ENCODE results near the gene CD38.
"Not testable (repeated sequence)": the region's sequence is repeated elsewhere in the genome, so short reads cannot be mapped to it uniquely, and the experiment has no call there.

The CD38 gene

DNA sequence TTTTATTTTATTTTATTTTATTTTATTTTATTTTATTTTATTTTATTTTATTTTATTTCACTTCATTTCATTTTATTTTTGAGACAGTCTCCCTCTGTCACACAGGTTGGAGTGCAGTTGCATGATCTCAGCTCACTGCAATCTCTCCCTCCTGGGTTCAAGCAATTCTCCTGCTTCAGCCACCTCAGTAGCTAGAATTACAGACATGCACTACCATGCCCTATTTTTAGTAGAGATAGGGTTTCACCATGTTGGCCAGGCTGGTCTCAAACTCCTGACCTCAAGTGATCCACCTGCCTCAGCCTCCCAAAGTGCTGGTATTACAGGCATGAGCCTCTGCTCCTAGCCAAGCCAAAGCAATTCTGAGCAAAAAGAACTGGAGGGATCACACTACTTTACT is 24.4 kb downstream of the CD38 start:
- DNase-seq = not testable (repeated sequence)

DNA sequence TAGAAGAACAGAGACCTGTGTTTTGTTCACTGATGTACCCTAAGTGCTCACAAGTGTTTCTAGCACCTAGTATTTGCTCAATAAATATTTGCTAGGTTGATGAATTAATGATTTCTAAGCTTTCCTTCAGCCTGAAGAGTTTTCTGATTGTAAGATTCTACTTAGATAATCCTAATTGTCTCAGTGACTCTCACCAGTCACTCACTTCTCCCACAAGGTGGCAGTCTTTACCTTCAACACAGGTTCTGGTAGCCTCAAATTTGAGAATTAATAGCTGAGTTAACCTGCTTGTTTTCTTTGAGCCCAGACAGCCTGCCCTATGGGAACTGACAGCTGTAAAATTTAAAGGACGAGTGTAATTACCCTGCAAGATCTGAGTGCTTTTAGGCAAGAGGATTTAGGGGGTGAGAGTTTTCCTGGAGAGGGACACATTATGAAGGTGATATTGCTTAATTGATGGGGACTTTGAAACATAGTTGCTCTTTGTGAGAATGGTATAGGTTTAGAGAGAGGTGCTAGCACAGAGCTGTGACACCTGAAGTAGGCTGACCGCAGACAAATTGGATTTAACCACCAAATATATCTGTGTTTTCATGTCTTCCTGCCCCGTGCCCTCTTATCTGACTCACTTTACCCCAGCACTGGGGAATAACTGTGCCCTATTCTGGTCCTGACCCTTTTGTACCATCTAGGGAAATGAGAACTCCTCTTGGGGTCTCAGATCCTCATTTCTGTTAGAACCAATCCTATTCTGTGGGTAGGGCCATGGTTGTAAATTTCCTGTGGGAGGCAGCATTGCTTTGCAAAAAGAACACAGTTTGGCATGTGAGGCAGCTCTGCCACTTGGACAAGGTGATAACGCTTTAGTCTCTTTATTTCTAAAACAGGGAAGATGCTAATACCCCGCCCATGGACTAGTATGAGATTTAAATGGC is 27.7 kb downstream of the CD38 start:
- DNase-seq = no peak

GRCh38 chr4:15809058-15809457 is 30.9 kb downstream of the CD38 start:
- no peak for DNase-seq

GRCh38 chr4:15809466-15809865 is 31.3 kb downstream of the CD38 start:
- DNase-seq = no peak

DNA sequence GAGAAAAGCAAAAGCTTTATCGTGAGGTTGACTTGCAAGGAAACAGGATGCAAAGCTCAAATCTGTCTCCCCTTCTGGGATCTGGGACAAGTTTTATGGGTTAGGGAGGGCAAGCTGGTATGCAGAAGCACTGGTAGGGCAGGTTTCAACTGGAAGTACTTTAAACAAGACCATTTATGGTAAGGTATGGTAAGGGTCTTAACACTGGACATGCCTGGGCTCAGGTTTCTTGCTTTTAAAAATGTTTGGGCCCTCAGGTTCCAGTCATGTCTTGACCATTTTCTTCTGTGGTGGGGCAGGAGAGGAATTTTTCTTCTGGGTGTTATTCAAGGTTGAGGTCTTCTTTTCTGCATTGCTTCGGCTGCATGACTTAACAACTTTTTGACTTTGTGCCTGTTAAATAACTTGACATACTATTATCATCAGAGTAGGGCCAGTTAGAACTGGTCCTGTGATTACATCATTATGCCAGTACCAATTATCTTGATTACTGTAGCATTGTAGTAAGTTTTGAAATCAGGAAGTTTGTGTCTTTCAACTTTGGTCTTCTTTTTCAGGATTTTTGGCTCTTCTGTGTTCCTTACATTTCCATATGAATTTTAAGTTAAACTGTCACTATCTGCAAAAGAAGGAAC is 33.7 kb downstream of the CD38 start:
- no peak for DNase-seq

- DNase-seq = no peak
Observed at GRCh38 chr4:15832523-15833451, 54.7 kb downstream of the CD38 start.

DNA sequence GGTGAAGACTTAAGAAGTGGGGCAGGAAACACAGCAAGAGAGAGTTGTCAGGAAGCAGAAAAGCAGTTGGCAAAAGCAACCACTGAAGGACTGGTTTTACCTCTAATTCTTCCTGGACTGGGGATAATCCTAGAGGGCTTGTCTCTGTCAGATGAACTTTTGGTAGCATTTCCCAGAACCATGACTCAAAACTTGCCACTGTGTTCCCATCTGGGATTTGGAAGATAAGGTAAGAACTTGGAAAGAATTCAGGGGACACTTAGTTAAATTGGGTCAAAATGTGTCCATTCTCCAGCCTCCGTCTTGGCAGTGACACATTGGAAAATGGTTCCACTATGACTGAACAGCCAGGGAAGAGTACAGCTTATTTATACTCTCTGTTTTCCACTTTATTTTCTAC is 55.7 kb downstream of the CD38 start:
- DNase-seq = no peak

DNA sequence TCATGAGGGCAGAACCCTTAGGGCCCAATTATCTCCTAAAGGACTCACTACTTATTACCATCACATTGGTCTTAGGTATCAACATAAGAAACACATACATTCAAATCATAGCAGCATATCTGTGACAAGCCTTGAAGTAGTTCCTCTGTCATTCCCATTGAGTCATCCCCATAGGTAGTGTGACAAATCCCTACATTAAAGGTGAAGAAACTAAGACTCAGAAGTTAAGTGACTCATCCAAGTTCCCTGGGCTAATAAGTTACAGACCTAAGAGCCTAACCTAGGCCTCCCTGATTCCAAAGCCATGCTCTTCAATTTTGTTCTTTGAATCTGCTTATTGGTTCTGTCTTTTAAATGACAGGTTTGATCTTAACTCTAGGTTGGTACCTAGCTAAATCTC is 58.2 kb downstream of the CD38 start:
- DNase-seq = no peak

- no peak for DNase-seq
Observed at GRCh38 chr4:15837591-15837990, 59.5 kb downstream of the CD38 start.

DNA sequence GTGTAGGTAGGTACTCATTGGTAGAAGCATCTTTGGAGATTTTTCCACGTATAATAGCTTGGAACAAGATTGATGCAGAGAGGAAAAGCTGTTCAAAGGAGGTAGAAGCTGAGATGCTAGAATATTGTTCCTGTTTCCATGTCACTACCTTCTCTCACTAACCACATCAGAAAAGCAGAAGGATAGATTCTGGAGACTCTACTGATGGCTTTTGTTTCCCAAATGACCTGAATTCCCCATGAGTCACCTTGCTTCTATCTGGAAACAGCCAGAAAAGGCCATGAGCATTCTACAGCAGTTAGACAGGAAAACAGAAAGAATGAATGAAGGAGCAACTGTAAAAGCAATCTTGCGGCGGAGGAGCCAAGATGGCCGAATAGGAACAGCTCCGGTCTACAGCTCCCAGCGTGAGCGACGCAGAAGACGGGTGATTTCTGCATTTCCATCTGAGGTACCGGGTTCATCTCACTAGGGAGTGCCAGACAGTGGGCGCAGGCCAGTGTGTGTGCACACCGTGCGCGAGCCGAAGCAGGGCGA is 63.1 kb downstream of the CD38 start:
- not testable (repeated sequence) for DNase-seq

GRCh38 chr4:15847746-15848145 is 69.6 kb downstream of the CD38 start:
- DNase-seq = no peak

- DNase-seq = no peak
Observed at GRCh38 chr4:15848191-15848842, 70.2 kb downstream of the CD38 start.

DNA sequence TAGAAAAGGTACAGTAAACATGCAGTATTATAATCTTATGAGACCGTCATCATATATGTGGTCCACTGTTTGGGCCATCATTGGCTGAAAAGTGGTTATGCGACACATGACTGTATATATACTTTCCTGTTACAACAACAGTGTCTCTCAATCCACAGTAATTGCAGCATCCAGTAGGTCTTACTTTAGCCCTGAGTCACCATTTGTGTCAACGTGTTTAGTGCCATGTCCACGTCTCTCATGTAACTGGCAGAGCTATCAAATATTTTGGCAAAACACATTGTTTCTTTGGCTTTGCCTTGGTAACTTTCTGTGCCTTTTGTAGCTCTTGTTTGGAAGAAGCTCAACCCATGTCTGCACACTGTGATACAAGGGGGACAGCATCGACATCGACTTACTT is 73.8 kb downstream of the CD38 start:
- no peak for DNase-seq

DNA sequence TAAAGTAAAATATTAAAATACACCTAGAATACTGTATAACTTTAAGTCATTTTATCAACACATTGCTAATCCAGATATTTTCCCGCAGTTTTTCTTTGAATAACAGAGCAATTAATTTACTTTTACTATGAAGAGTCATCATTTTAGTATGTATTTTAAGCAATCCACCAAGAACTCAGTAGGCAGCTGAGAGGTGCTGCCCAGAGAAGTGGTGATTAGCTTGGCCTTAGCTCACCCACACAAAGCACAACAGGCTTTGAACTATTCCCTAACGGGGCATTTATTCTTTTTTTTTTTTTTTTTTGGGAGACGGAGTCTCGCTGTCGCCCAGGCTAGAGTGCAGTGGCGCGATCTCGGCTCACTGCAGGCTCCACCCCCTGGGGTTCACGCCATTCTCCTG is 74.4 kb downstream of the CD38 start:
- no peak for DNase-seq

- no peak for DNase-seq
Observed at GRCh38 chr4:15853345-15853744, 75.2 kb downstream of the CD38 start.

- DNase-seq = no peak
Observed at GRCh38 chr4:15855804-15856475, 77.8 kb downstream of the CD38 start.

- not testable (repeated sequence) for DNase-seq
Observed at GRCh38 chr4:15861198-15861597, 83.1 kb downstream of the CD38 start.

DNA sequence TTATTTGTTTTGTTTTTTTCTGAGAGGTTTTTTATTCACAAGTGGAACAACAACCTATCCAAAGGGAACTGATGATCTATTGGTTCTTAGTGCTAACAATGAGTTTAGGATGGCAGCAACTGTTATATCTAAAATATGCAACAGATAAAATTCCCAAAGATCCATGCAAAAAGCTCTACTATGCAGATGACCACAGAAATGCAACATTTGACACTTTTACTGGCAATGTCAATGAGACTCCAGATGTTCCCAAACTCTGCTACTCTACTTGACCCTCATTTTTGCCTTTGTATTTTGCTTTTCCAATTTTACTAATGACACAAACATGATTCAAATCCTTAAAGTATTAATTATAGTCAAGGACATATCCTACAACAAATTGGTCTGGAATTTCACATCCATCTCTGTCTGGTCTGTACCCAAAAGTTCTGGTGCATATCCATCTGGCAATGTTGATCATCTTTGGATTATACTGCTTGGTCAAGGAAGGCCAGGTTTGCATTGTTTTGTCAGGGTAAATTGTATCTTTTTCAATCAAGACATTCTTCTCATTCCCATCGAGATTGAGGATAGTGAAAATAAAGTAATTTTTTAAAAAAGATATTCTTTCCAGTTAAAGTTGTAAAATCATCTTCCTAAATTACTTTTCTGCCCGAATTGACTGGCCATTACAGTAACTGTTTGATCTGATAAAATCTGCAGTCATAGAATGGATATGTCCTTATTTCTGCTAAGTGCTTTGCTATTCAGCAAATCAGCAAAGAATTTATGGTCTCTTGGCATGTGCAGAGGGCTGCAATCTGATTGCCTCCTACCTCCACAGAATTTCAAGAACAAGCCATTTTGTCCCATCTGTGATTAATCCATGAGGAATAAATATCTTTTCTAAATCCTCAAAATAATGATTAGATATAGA is 86.8 kb downstream of the CD38 start:
- no peak for DNase-seq

GRCh38 chr4:15868111-15868510 is 90.0 kb downstream of the CD38 start:
- no peak for DNase-seq

DNA sequence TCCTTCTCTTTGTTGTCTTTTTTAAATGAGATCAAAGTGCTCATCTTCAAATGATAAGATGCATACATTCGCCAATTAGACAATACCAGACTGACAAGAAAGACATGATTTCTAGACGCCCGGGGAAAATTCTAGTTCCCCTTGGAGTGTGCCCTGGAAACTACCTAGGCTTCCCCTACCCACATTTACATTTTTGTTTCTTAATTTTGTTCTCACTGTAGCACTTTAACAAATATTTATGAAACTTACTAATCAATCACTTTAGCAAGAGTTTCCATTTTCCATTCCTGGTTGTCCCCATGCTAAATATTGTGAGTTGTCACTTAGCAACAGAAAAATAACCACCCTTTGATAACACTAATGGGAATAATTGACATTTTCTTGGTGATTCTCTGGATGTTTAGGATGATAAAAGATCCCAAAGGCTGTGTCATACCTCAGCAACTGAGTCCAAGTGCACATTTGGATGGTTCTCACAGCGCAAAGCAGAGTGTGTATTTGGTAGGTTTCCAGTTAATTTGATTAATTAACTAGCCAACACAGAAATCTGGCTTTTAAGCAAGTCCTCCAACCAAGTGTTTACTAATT is 90.8 kb downstream of the CD38 start:
- no peak for DNase-seq

All from activated CD8-positive, alpha-beta memory T cell treated with anti-CD3 and anti-CD28 coated beads for 24 hours (primary cell).